ENCODE data around the gene SMIM36.
A peak's percentile ranks its signal among the peaks of the same experiment; 100 is the strongest.
"Not testable (repeated sequence)": the region's sequence is repeated elsewhere in the genome, so short reads cannot be mapped to it uniquely, and the experiment has no call there.

The SMIM36 gene

GRCh38 chr17:55426851-55427586 lies 84.2 kb downstream of the SMIM36 start:
- H3K4me1 ChIP-seq (ENCODE audit: control insufficient read depth, insufficient read depth, low read length) = no peaks in the 10 kb centered on the region
- no peaks in the 10 kb centered on the region for H3K36me3 ChIP-seq (ENCODE audit: control insufficient read depth, insufficient read depth, low read length)
- H3K4me3 ChIP-seq (ENCODE audit: insufficient read depth, low read depth, low read length) = no peak overlapping the region
- H3K27ac ChIP-seq (ENCODE audit: insufficient read depth, low read depth, low read length, poor library complexity, severe bottlenecking) = no peak overlapping the region
- H3K9me3 ChIP-seq (ENCODE audit: control insufficient read depth, low read length) = no peaks in the 10 kb centered on the region
- WGBS, 2 experiments = 92 to 97% methylated on average over 2 of the region's 2 CpGs
- H3K27me3 ChIP-seq (ENCODE audit: control insufficient read depth, insufficient read depth, low read length, poor library complexity, severe bottlenecking) = no peaks in the 10 kb centered on the region

GRCh38 chr17:55424893-55425540 lies 86.2 kb downstream of the SMIM36 start:
- Histone ChIP-seq H3K27ac (ENCODE audit: insufficient read depth, low read depth, low read length, poor library complexity, severe bottlenecking) (no peak overlapping the region), H3K36me3 (ENCODE audit: control insufficient read depth, insufficient read depth, low read length) (no peaks in the 10 kb centered on the region), H3K27me3 (ENCODE audit: control insufficient read depth, insufficient read depth, low read length, poor library complexity, severe bottlenecking) (no peaks in the 10 kb centered on the region), H3K4me1 (ENCODE audit: control insufficient read depth, insufficient read depth, low read length) (peaks cover 4% of the 10 kb centered on the region), H3K9me3 (ENCODE audit: control insufficient read depth, low read length) (no peaks in the 10 kb centered on the region), H3K4me3 (ENCODE audit: insufficient read depth, low read depth, low read length) (no peak overlapping the region)
- WGBS, 2 experiments = 83 to 86% methylated on average over 4 of the region's 4 CpGs

DNA sequence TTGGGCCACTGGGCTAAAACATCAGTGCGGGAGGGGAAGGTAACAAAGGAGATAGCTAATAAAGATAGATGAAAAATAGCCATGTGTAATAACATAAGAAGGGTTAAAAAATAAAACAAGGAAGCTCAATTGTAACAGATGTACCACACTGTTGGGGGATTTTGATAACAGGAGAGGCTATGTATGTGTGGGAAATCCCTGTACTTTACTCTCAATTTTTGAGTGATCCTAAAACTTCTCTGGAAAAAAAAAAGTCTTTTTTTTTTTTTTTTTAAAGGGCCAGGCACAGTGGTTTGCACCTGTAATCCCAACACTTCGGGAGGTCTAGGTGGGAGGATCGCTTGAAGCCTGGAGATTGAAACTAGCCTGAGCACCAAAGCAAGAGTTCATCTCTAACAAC lies 87.7 kb downstream of the SMIM36 start:
- 92% methylated on average over 3 of the region's 3 CpGs for WGBS, 2 experiments
- H3K27me3 ChIP-seq (ENCODE audit: control insufficient read depth, insufficient read depth, low read length, poor library complexity, severe bottlenecking) = no peaks in the 10 kb centered on the region
- H3K36me3 ChIP-seq (ENCODE audit: control insufficient read depth, insufficient read depth, low read length) = no peaks in the 10 kb centered on the region
- no peak overlapping the region for H3K4me3 ChIP-seq (ENCODE audit: insufficient read depth, low read depth, low read length)
- H3K9me3 ChIP-seq (ENCODE audit: control insufficient read depth, low read length) = no peaks in the 10 kb centered on the region
- no peak overlapping the region for H3K27ac ChIP-seq (ENCODE audit: insufficient read depth, low read depth, low read length, poor library complexity, severe bottlenecking)
- H3K4me1 ChIP-seq (ENCODE audit: control insufficient read depth, insufficient read depth, low read length) = peaks cover 4% of the 10 kb centered on the region

DNA sequence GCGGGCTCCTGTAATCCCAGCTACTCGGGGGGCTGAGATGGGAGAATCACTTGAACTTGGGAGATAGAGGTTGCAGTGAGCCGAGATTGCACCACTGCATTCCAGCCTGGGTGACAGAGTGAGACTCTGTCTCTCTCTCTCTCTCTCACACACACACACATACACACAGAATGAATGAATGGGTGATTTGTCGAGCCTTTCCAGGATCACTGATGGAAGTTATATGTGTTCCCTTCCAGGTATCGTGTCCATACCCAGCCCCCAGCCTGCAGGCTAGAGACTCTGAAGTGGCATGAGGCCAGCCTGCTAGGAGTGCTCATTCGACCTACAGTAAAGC lies 88.5 kb downstream of the SMIM36 start:
- H3K9me3 ChIP-seq (ENCODE audit: control insufficient read depth, low read length); H3K4me1 ChIP-seq (ENCODE audit: control insufficient read depth, insufficient read depth, low read length); H3K4me3 ChIP-seq (ENCODE audit: insufficient read depth, low read depth, low read length); H3K36me3 ChIP-seq (ENCODE audit: control insufficient read depth, insufficient read depth, low read length); H3K27me3 ChIP-seq (ENCODE audit: control insufficient read depth, insufficient read depth, low read length, poor library complexity, severe bottlenecking); H3K27ac ChIP-seq (ENCODE audit: insufficient read depth, low read depth, low read length, poor library complexity, severe bottlenecking): not testable (repeated sequence)
- 89 to 91% methylated on average over 5 to 6 of the region's 6 CpGs for WGBS, 2 experiments

- Histone ChIP-seq H3K9me3 (ENCODE audit: control insufficient read depth, low read length) (no peaks in the 10 kb centered on the region), H3K27ac (ENCODE audit: insufficient read depth, low read depth, low read length, poor library complexity, severe bottlenecking) (peak within 1 kb of the TSS; percentile 70), H3K27me3 (ENCODE audit: control insufficient read depth, insufficient read depth, low read length, poor library complexity, severe bottlenecking) (no peaks in the 10 kb centered on the region), H3K36me3 (ENCODE audit: control insufficient read depth, insufficient read depth, low read length) (no peaks in the 10 kb centered on the region), H3K4me1 (ENCODE audit: control insufficient read depth, insufficient read depth, low read length) (peaks cover 4% of the 10 kb centered on the region), H3K4me3 (ENCODE audit: insufficient read depth, low read depth, low read length) (peak within 1 kb of the TSS; percentile 83)
- WGBS, 2 experiments = 0 to 1% methylated on average over 62 of the region's 62 CpGs
Observed at GRCh38 chr17:55421179-55421934, 89.9 kb downstream of the SMIM36 start, which contains the start of gene MMD. MMD (minus strand) TSS chr17:55421835; CDS start chr17:55421695, 140 bp downstream.

DNA sequence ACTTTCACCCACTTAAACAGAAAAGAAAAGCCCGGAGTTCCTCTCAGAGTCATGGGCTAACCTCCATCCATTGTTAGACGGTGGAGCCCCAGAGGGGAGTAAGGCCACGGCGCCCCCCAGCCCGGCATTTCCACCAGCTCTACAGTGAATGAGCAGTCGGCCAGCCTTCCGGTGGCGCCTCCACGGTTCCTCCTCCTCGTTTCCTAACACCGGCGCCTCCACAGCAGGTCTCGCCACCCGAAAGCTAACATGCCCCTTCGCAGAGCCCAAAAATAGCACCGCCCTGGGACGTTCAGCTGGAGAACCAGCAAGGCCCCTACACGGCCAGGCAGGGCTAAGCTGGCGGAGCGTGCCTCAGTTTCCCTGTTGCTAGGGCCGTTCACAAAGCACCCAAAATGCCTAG lies 90.5 kb downstream of the SMIM36 start:
- Histone ChIP-seq H3K27me3 (ENCODE audit: control insufficient read depth, insufficient read depth, low read length, poor library complexity, severe bottlenecking) (no peaks in the 10 kb centered on the region), H3K4me1 (ENCODE audit: control insufficient read depth, insufficient read depth, low read length) (peaks cover 4% of the 10 kb centered on the region), H3K27ac (ENCODE audit: insufficient read depth, low read depth, low read length, poor library complexity, severe bottlenecking) (peak overlapping the region; percentile 70), H3K9me3 (ENCODE audit: control insufficient read depth, low read length) (no peaks in the 10 kb centered on the region), H3K36me3 (ENCODE audit: control insufficient read depth, insufficient read depth, low read length) (no peaks in the 10 kb centered on the region), H3K4me3 (ENCODE audit: insufficient read depth, low read depth, low read length) (peak overlapping the region; percentile 83)
- 0% methylated on average over 21 of the region's 21 CpGs for WGBS, 2 experiments

DNA sequence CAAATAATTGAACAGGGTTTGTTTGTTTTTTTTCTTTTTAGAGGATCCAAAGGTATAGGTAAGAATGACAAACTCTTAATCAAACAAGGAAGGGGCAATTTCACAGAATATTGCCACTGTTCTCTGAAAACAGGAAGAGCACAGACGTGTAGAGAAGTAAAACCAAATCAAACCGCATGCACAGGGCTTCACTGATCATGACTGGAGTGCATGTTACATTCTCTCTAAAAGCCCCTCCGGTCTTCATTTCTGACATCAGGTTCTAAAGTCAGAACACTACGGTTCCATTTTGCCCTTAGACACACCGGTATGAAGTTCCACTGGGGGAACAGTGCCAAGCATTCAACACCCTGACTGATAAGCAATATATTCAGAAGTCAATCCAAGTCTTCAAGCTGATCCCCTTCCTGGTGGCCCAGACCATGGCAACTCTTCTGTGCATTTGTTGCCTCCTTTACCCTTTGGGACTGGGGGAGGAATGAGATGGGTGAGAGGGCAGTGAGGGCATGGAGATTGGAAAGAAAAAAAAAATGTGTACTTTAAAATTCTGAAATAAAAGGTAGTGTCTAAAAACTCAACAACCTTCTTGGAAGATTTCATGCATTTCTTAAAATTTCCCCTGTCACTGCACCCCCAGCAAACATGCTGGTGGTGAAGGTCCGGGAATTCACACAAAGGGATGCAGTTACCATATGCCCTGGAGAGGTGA lies 91.0 kb downstream of the SMIM36 start:
- Histone ChIP-seq H3K4me3 (ENCODE audit: insufficient read depth, low read depth, low read length) (peak overlapping the region; percentile 83), H3K36me3 (ENCODE audit: control insufficient read depth, insufficient read depth, low read length) (no peaks in the 10 kb centered on the region), H3K9me3 (ENCODE audit: control insufficient read depth, low read length) (no peaks in the 10 kb centered on the region), H3K27me3 (ENCODE audit: control insufficient read depth, insufficient read depth, low read length, poor library complexity, severe bottlenecking) (no peaks in the 10 kb centered on the region), H3K4me1 (ENCODE audit: control insufficient read depth, insufficient read depth, low read length) (peaks cover 4% of the 10 kb centered on the region), H3K27ac (ENCODE audit: insufficient read depth, low read depth, low read length, poor library complexity, severe bottlenecking) (no peak overlapping the region)
- 65 to 69% methylated on average over 6 of the region's 6 CpGs for WGBS, 2 experiments

GRCh38 chr17:55418369-55419268 lies 92.6 kb downstream of the SMIM36 start:
- Histone ChIP-seq H3K27me3 (ENCODE audit: control insufficient read depth, insufficient read depth, low read length, poor library complexity, severe bottlenecking) (no peaks in the 10 kb centered on the region), H3K36me3 (ENCODE audit: control insufficient read depth, insufficient read depth, low read length) (peaks cover 3% of the 10 kb centered on the region), H3K4me3 (ENCODE audit: insufficient read depth, low read depth, low read length) (no peak overlapping the region)

GRCh38 chr17:55417411-55418268 lies 93.6 kb downstream of the SMIM36 start:
- H3K27ac ChIP-seq (ENCODE audit: insufficient read depth, low read depth, low read length, poor library complexity, severe bottlenecking) = no peak overlapping the region
- H3K36me3 ChIP-seq (ENCODE audit: control insufficient read depth, insufficient read depth, low read length) = peaks cover 10% of the 10 kb centered on the region
- no peaks in the 10 kb centered on the region for H3K9me3 ChIP-seq (ENCODE audit: control insufficient read depth, low read length)
- no peaks in the 10 kb centered on the region for H3K27me3 ChIP-seq (ENCODE audit: control insufficient read depth, insufficient read depth, low read length, poor library complexity, severe bottlenecking)
- 96 to 98% methylated on average over 3 to 4 of the region's 4 CpGs for WGBS, 2 experiments
- peaks cover 4% of the 10 kb centered on the region for H3K4me1 ChIP-seq (ENCODE audit: control insufficient read depth, insufficient read depth, low read length)
- H3K4me3 ChIP-seq (ENCODE audit: insufficient read depth, low read depth, low read length) = no peak overlapping the region

More at GRCh38 chr17:55418369-55419268, 92.6 kb downstream of the SMIM36 start:
- H3K27ac ChIP-seq (ENCODE audit: insufficient read depth, low read depth, low read length, poor library complexity, severe bottlenecking) = no peak overlapping the region
- WGBS, 2 experiments = 76 to 97% methylated on average over 3 of the region's 3 CpGs
- H3K9me3 ChIP-seq (ENCODE audit: control insufficient read depth, low read length) = no peaks in the 10 kb centered on the region
- peaks cover 4% of the 10 kb centered on the region for H3K4me1 ChIP-seq (ENCODE audit: control insufficient read depth, insufficient read depth, low read length)
